H1 (cell line): ENCODE measurements around the gene TUBB8. TPM values are rescaled to one million over a fixed set of nuclear protein-coding genes. Genes with fewer than 3 reads are reported as not detected.
"Not testable (repeated sequence)": the region's sequence is repeated elsewhere in the genome, so short reads cannot be mapped to it uniquely, and the experiment has no call there.

Experiments
- CTCF ChIA-PET: fragments of 300-600 bp; sonication (Branson Sonifier 250); formaldehyde crosslinking; loops from one replicate; lab custom pipeline; 2021; ENCODE audit not compliant: partially characterized antibody; lab: Charles Lee
- POLR2A ChIA-PET: fragments of 300-600 bp; sonication (Branson Sonifier 250); formaldehyde crosslinking; loops from one replicate; lab custom pipeline; 2021; ENCODE audit warnings: inconsistent platforms; ENCODE audit not compliant: partially characterized antibody; lab: Charles Lee
- DNase-seq, 2 experiments: peaks; one replicate each; pipeline versions ENCODE4 v3.0.0 to v3.0.0-alpha.2; 2010 to 2022; ENCODE audit warnings: low spot score in 2 of 2, low read depth in 1 of 2, mixed read lengths in 1 of 2
- FAIRE-seq: peaks from 2 replicates; lab custom pipeline; 2011; peaks lifted over from hg19 to GRCh38; lab: Jason Lieb, UNC
- H2AFZ ChIP-seq: 2 replicates; pipeline ENCODE4 v1.8.1; 2012; ENCODE audit warnings: low read length, inconsistent platforms
- H2AK5ac ChIP-seq: 2 replicates; pipeline ENCODE4 v1.6.1; 2013; ENCODE audit warnings: low read depth, low read length
- H2BK120ac ChIP-seq: replicated peaks from 2 replicates; pipeline ENCODE3; 2013; ENCODE audit warnings: low read depth, low read length, inconsistent platforms
- H2BK12ac ChIP-seq: 2 replicates; pipeline ENCODE4 v1.6.1; 2013; ENCODE audit warnings: low read depth, low read length
- H2BK15ac ChIP-seq: 2 replicates; pipeline ENCODE4 v1.6.1; 2013; ENCODE audit warnings: low read length
- H2BK20ac ChIP-seq: 2 replicates; pipeline ENCODE4 v1.6.1; 2013; ENCODE audit warnings: low read length
- H2BK5ac ChIP-seq: 2 replicates; pipeline ENCODE4 v1.6.1; 2013; ENCODE audit warnings: low read depth, low read length
- H3K14ac ChIP-seq: 2 replicates; pipeline ENCODE4 v1.6.1; 2013; ENCODE audit warnings: inconsistent platforms; ENCODE audit not compliant: insufficient read length
- H3K18ac ChIP-seq: 2 replicates; pipeline ENCODE4 v1.6.1; 2013; ENCODE audit warnings: low read length; ENCODE audit errors: extremely low read depth
- H3K23ac ChIP-seq: 2 replicates; pipeline ENCODE4 v1.6.1; 2013; ENCODE audit warnings: inconsistent platforms; ENCODE audit not compliant: insufficient read length
- H3K23me2 ChIP-seq: 2 replicates; pipeline ENCODE4 v1.6.1; 2013; ENCODE audit warnings: low read depth, low read length
- H3K27ac ChIP-seq: 2 replicates; pipeline ENCODE4 v1.6.1; 2011; ENCODE audit warnings: low read depth, low read length, inconsistent platforms
- H3K27me3 ChIP-seq, 4 experiments: replicated peaks in 1 of 4; 1 replicate in 1 of 4; 2 replicates in 3 of 4; pipeline versions ENCODE4 v1.6.1 to v1.8.1; 2011 to 2013; ENCODE audit warnings: low read length in 3 of 4, mild to moderate bottlenecking in 3 of 4, inconsistent platforms in 2 of 4, mixed read lengths in 2 of 4, moderate library complexity in 1 of 4; ENCODE audit not compliant: control insufficient read depth in 3 of 4, insufficient read depth in 3 of 4; ENCODE audit errors: extremely low read depth in 1 of 4
- H3K36me3 ChIP-seq, 4 experiments: 2 replicates each; pipeline versions ENCODE4 v1.6.1 to v1.8.1; 2011 to 2013; ENCODE audit warnings: mild to moderate bottlenecking in 4 of 4, low read length in 3 of 4, moderate library complexity in 2 of 4, control low read depth in 1 of 4, inconsistent platforms in 1 of 4; ENCODE audit not compliant: insufficient read depth in 4 of 4, control insufficient read depth in 2 of 4
- H3K4ac ChIP-seq: replicated peaks from 2 replicates; pipeline ENCODE3; 2013; ENCODE audit warnings: low read length, low read depth, mixed read lengths, inconsistent platforms; ENCODE audit not compliant: insufficient read length
- H3K4me1 ChIP-seq, 4 experiments: replicated peaks in 1 of 4; 1 replicate in 1 of 4; 2 replicates in 3 of 4; pipeline versions ENCODE4 v1.6.1 to v1.8.1; 2011 to 2013; ENCODE audit warnings: low read length in 3 of 4, inconsistent platforms in 2 of 4, mixed read lengths in 1 of 4; ENCODE audit not compliant: insufficient read depth in 4 of 4, control insufficient read depth in 3 of 4
- H3K4me2 ChIP-seq, 2 experiments: 2 replicates each; pipeline versions ENCODE4 v1.6.1 to v1.8.1; 2011 to 2013; ENCODE audit warnings: low read depth in 2 of 2, low read length in 2 of 2, control low read depth in 1 of 2, inconsistent platforms in 1 of 2, mild to moderate bottlenecking in 1 of 2; ENCODE audit not compliant: insufficient read depth in 1 of 2
- H3K4me3 ChIP-seq, 4 experiments: fragments of 200-600, 300-600 bp in 1 of 4; sonication (generic), shearing (Covaris generic), sonication (Bioruptor Twin) in 1 of 4; 2 replicates each; pipeline versions ENCODE4 v1.5.1 to v1.8.1; 2011 to 2016; ENCODE audit warnings: low read length in 4 of 4, low read depth in 3 of 4, control low read depth in 2 of 4, inconsistent platforms in 2 of 4, mild to moderate bottlenecking in 2 of 4, mixed read lengths in 1 of 4, moderate library complexity in 1 of 4; ENCODE audit not compliant: insufficient read depth in 2 of 4; ENCODE audit errors: extremely low read depth in 1 of 4
- H3K56ac ChIP-seq: replicated peaks from 2 replicates; pipeline ENCODE3; 2013; ENCODE audit warnings: low read depth, mild to moderate bottlenecking, mixed read lengths, low read length, inconsistent platforms; ENCODE audit not compliant: insufficient read length
- H3K79me1 ChIP-seq: 2 replicates; pipeline ENCODE4 v1.6.1; 2013; ENCODE audit warnings: low read depth, low read length, control low read depth
- H3K79me2 ChIP-seq, 2 experiments: 2 replicates each; pipeline versions ENCODE4 v1.6.1 to v1.8.1; 2012 to 2013; ENCODE audit warnings: low read length in 2 of 2, mild to moderate bottlenecking in 2 of 2, inconsistent platforms in 1 of 2; ENCODE audit not compliant: insufficient read depth in 2 of 2, control insufficient read depth in 1 of 2
- H3K9ac ChIP-seq, 4 experiments: replicated peaks in 1 of 4; 1 replicate in 1 of 4; 2 replicates in 3 of 4; pipeline versions ENCODE4 v1.6.1 to v1.8.1; 2011 to 2013; ENCODE audit warnings: low read depth in 3 of 4, low read length in 3 of 4, control low read depth in 2 of 4, mild to moderate bottlenecking in 2 of 4, moderate library complexity in 2 of 4, inconsistent platforms in 1 of 4; ENCODE audit errors: extremely low read depth in 1 of 4
- H3K9me3 ChIP-seq, 2 experiments: 2 replicates each; pipeline versions ENCODE4 v1.6.1 to v1.8.1; 2012 to 2013; ENCODE audit warnings: mild to moderate bottlenecking in 2 of 2, moderate library complexity in 2 of 2, control low read depth in 1 of 2, inconsistent platforms in 1 of 2, low read depth in 1 of 2, low read length in 1 of 2, mixed read lengths in 1 of 2; ENCODE audit not compliant: insufficient read depth in 2 of 2
- H4K20me1 ChIP-seq, 2 experiments: replicated peaks in 1 of 2; 2 replicates each; pipeline versions ENCODE3 to v1.8.1; 2011 to 2013; ENCODE audit warnings: inconsistent platforms in 2 of 2, low read length in 2 of 2, mild to moderate bottlenecking in 1 of 2; ENCODE audit not compliant: insufficient read depth in 2 of 2, control insufficient read depth in 1 of 2
- H4K5ac ChIP-seq: 2 replicates; pipeline ENCODE4 v1.6.1; 2013; ENCODE audit warnings: low read length, low read depth, mixed read lengths, inconsistent platforms; ENCODE audit not compliant: insufficient read length
- H4K8ac ChIP-seq: 2 replicates; pipeline ENCODE4 v1.8.0; 2013; ENCODE audit warnings: mild to moderate bottlenecking, moderate library complexity, low read length, inconsistent platforms; ENCODE audit not compliant: insufficient read depth; ENCODE audit errors: extremely low read depth
- H4K91ac ChIP-seq: replicated peaks from 2 replicates; pipeline ENCODE3; 2013; ENCODE audit warnings: low read length, mixed read lengths, inconsistent platforms; ENCODE audit not compliant: insufficient read length
- CTCF ChIP-seq, 3 experiments: IDR thresholded peaks; 1 replicate in 2 of 3; 2 replicates in 1 of 3; pipeline versions ENCODE4 v1.5.1 to v1.6.1; 2011; ENCODE audit warnings: low read length in 3 of 3, mild to moderate bottlenecking in 3 of 3, inconsistent platforms in 2 of 3, low read depth in 1 of 3, moderate library complexity in 1 of 3; ENCODE audit not compliant: insufficient read depth in 1 of 3; ENCODE audit errors: control extremely low read depth in 1 of 3
- KDM4A ChIP-seq: IDR thresholded peaks from one replicate; pipeline ENCODE4 v1.7.1; 2012; ENCODE audit warnings: low read depth, mild to moderate bottlenecking, moderate library complexity, low read length, inconsistent platforms; ENCODE audit not compliant: severe bottlenecking
- RAD21 ChIP-seq, 2 experiments: IDR thresholded peaks in 1 of 2; conservative IDR thresholded peaks in 1 of 2; 2 replicates each; pipeline ENCODE4 v1.6.1; 2011; ENCODE audit warnings: low read depth in 2 of 2, low read length in 2 of 2, improper control_type of control experiment in 1 of 2, inconsistent platforms in 1 of 2, mild to moderate bottlenecking in 1 of 2, moderate library complexity in 1 of 2
- WGBS, 2 experiments: shearing (Covaris generic) in 1 of 2; methylation state at CpG; one replicate each; pipeline versions ENCODE4 v1.1.6 to v1.1.7; 2013 to 2015; ENCODE audit warnings: low lambda C conversion rate in 2 of 2, mixed read lengths in 2 of 2, inconsistent platforms in 1 of 2, low coverage in 1 of 2, missing lambda C conversion rate in 1 of 2; ENCODE audit not compliant: insufficient replicate concordance in 2 of 2, insufficient coverage in 1 of 2, insufficient read length in 1 of 2; ENCODE audit errors: extremely low coverage in 1 of 2, missing lambda C conversion rate in 1 of 2; 5-methylcytosine and 5-hydroxymethylcytosine counted together
- polyA plus RNA-seq, 7 experiments: library from polyadenylated mRNA; depleted of rRNA in 3 of 7; stranded (reverse) in 5 of 7; unstranded in 2 of 7; fragments of >200 nt in 5 of 7; fragments of 200-250 nt in 2 of 7; gene quantifications; 1 replicate in 5 of 7; 2 replicates in 1 of 7; 4 replicates in 1 of 7; pipeline versions ENCODE4 v1.2.1 to v1.2.3, GENCODE V29; 2011 to 2013; ENCODE audit warnings: missing spikeins in 2 of 7, mixed read lengths in 2 of 7
- total RNA-seq: library from RNA; stranded (reverse); fragmentation: NEBNext Ultra II Directional; extraction: Animal tissue kit (Norgen Biotek cat#: 25700); gene quantifications from 2 replicates; pipeline ENCODE4 v1.2.1, GENCODE V29; 2021

Gene TUBB8
- total and polyA plus RNA-seq, 2 of the 8 experiments (the other 6 are each of a cell fraction or from before 2014, with no cell fraction given), result 1.4 to 1.5 TPM

- H2BK15ac ChIP-seq, H3K27ac ChIP-seq, H3K4ac ChIP-seq, H3K79me2 ChIP-seq, H2BK120ac ChIP-seq, H3K4me1 ChIP-seq, H3K23me2 ChIP-seq, POLR2A ChIA-PET, H3K36me3 ChIP-seq, H4K91ac ChIP-seq, H2BK5ac ChIP-seq, H4K20me1 ChIP-seq, H3K56ac ChIP-seq, H2AK5ac ChIP-seq, H3K14ac ChIP-seq, H3K9me3 ChIP-seq, H3K79me1 ChIP-seq, H2BK20ac ChIP-seq, H4K5ac ChIP-seq, H2AFZ ChIP-seq, H3K23ac ChIP-seq, FAIRE-seq, H2BK12ac ChIP-seq: not testable (repeated sequence)
- DNase-seq, result peak in 1 of 2 experiments; percentile 86
- Histone ChIP-seq H3K4me3 (peak overlapping the region; percentile 56 to 71 (median 57)), H3K9ac (peak overlapping the region in 1 of 4 experiments; percentile 37; a peak in 2 of 7 replicates), H3K18ac (peak overlapping the region; percentile 48), H3K4me2 (peak overlapping the region; percentile 71 to 74; a peak in 3 of 4 replicates), H4K8ac (peak overlapping the region; percentile 51; the same call in 1 of the 2 replicates), H3K27me3 (peaks cover 0 to 11% (median 5%) of the 10 kb centered on the region in 4 experiments; a peak in 4 of 7 replicates)
- CTCF ChIA-PET, result interaction anchor here (0.9 to 1.2 kb wide), 2 partner anchors 20 to 22 kb away, joined by 3 read pairs; no protein-coding TSS in a partner anchor
- TF ChIP-seq RAD21 (IDR thresholded peaks at IDR 0.05 in 1 of 2, conservative IDR thresholded peaks at IDR 0.05 in 1 of 2; ENCODE audit: low read depth in 2 of 2, low read length in 2 of 2) (peak; percentile 64 to 72), CTCF (IDR thresholded peaks at IDR 0.05; ENCODE audit: control extremely low read depth in 1 of 3, insufficient read depth in 1 of 3, low read depth in 1 of 3, low read length in 3 of 3) (peak; percentile 50 to 69 (median 55)), KDM4A (peak; percentile 63)
- WGBS, 2 experiments, result 13% methylated on average over 26 of the region's 65 CpGs; no CpG with 5 or more reads in 1 of the 2 experiments
Measured at GRCh38 chr10:73543-74265, 24.6 kb upstream of the TUBB8 start.
